HepG2 (cell line): Measurements from ENCODE around the gene SUSD4. TPM values are rescaled to one million over a fixed set of nuclear protein-coding genes. Genes with fewer than 3 reads are reported as not detected.

Source experiments
- ATAC-seq: fragments of 200-7000 bp; cut with Tn5 transposase; 3 replicates; pipeline ENCODE4 v1.9.1; 2020; ENCODE audit warnings: mild to moderate bottlenecking, moderate library complexity
- BruUV-seq: library from RNA; stranded (reverse); fragments of 400-500 nt; replicated peaks from 2 replicates; lab custom pipeline; 2021; lab: Mats Ljungman, UMichigan
- CTCF ChIA-PET: fragments of 300-600 bp; formaldehyde crosslinking; extraction: SDS; loops from one replicate; lab custom pipeline; 2021; ENCODE audit warnings: low total read pairs, inconsistent platforms, low intra/inter-chr PET ratio; lab: Yijun Ruan, JAX
- POLR2A ChIA-PET: fragments of 350-600 bp; sonication (Branson Sonifier 250); formaldehyde crosslinking; loops from one replicate; lab custom pipeline; 2020; ENCODE audit warnings: antibody characterized with exemption, inconsistent platforms; lab: Yijun Ruan, JAX
- DNase-seq: peaks from one replicate; pipeline ENCODE4 v3.0.0-alpha.2; 2015; ENCODE audit warnings: low spot score
- FAIRE-seq: peaks from 3 replicates; lab custom pipeline; 2011; peaks lifted over from hg19 to GRCh38; lab: Jason Lieb, UNC
- H2AFZ ChIP-seq: one replicate; pipeline ENCODE4 v1.6.1; 2011; ENCODE audit warnings: low read length, inconsistent platforms
- H3K27ac ChIP-seq: fragments of 300-600 bp; 3 replicates; pipeline ENCODE4 v1.8.0; 2011; ENCODE audit warnings: mixed run types, mild to moderate bottlenecking, mixed read lengths, low read length, inconsistent platforms; ENCODE audit not compliant: insufficient read depth; ENCODE audit errors: extremely low read length
- H3K27me3 ChIP-seq, 2 experiments: fragments of 200-600 bp in 1 of 2; 2 replicates in 1 of 2; 3 replicates in 1 of 2; pipeline versions ENCODE4 v1.6.0 to v1.8.0; 2011; ENCODE audit warnings: low read length in 2 of 2, mild to moderate bottlenecking in 2 of 2, moderate library complexity in 2 of 2, inconsistent platforms in 1 of 2; ENCODE audit not compliant: insufficient read depth in 2 of 2, control insufficient read depth in 1 of 2
- H3K36me3 ChIP-seq, 2 experiments: fragments of 200-600 bp in 1 of 2; replicated peaks in 1 of 2; 2 replicates in 1 of 2; 3 replicates in 1 of 2; pipeline versions ENCODE4 v1.5.1 to v1.8.0; 2011; ENCODE audit warnings: low read length in 2 of 2, inconsistent platforms in 1 of 2; ENCODE audit not compliant: insufficient read depth in 2 of 2, control insufficient read depth in 1 of 2
- H3K4me1 ChIP-seq: 2 replicates; pipeline ENCODE4 v1.5.1; 2012; ENCODE audit warnings: low read length, inconsistent platforms; ENCODE audit not compliant: insufficient read depth
- H3K4me2 ChIP-seq: 2 replicates; pipeline ENCODE4 v1.6.0; 2011; ENCODE audit warnings: low read depth, low read length, inconsistent platforms
- H3K4me3 ChIP-seq, 3 experiments: fragments of 200-600 bp in 1 of 3; sonication (generic), shearing (Covaris generic) in 1 of 3; replicated peaks in 1 of 3; 2 replicates each; pipeline ENCODE4 v1.5.1; 2011 to 2016; ENCODE audit warnings: low read length in 3 of 3, inconsistent platforms in 2 of 3, low read depth in 2 of 3, mild to moderate bottlenecking in 2 of 3, control low read depth in 1 of 3, mixed read lengths in 1 of 3; ENCODE audit not compliant: insufficient read depth in 1 of 3
- H3K79me2 ChIP-seq: one replicate; pipeline ENCODE4 v1.6.1; 2011; ENCODE audit warnings: low read length, inconsistent platforms; ENCODE audit not compliant: insufficient read depth
- H3K9ac ChIP-seq: 2 replicates; pipeline ENCODE4 v1.6.0; 2011; ENCODE audit warnings: mild to moderate bottlenecking, low read depth, low read length, inconsistent platforms; ENCODE audit not compliant: insufficient read depth
- H3K9me3 ChIP-seq: 2 replicates; pipeline ENCODE4 v1.5.1; 2012; ENCODE audit warnings: mild to moderate bottlenecking, low read length
- H4K20me1 ChIP-seq: 2 replicates; pipeline ENCODE4 v1.6.0; 2011; ENCODE audit warnings: inconsistent platforms, mild to moderate bottlenecking, low read length, moderate library complexity; ENCODE audit not compliant: insufficient read depth
- ATF4 ChIP-seq, 2 experiments: fragments of 450-650 bp in 1 of 2; sonication (generic) in 1 of 2; formaldehyde crosslinking; IDR thresholded peaks; 2 replicates each; pipeline versions ENCODE4 v1.5.0 to v1.8.0; 2020 to 2022; ENCODE audit warnings: mild to moderate bottlenecking in 1 of 2, missing genetic modification reagents in 1 of 2
- ATM ChIP-seq: fragments of 450-650 bp; IDR thresholded peaks from 2 replicates; pipeline ENCODE4 v1.7.1; 2017; ENCODE audit warnings: mild to moderate bottlenecking, borderline replicate concordance
- CENPBD1 ChIP-seq: sonication (generic); formaldehyde crosslinking; IDR thresholded peaks from 2 replicates; pipeline ENCODE4 v1.8.0; 2022; ENCODE audit warnings: missing genetic modification reagents, low read depth, mild to moderate bottlenecking, borderline replicate concordance
- JUN ChIP-seq: sonication (generic); formaldehyde crosslinking; IDR thresholded peaks from 2 replicates; pipeline ENCODE4 v1.4.0; 2020; ENCODE audit warnings: mild to moderate bottlenecking, missing genetic modification reagents
- NFIB ChIP-seq: sonication (generic); formaldehyde crosslinking; IDR thresholded peaks from 2 replicates; pipeline ENCODE4 v1.9.0; 2021; ENCODE audit warnings: missing genetic modification reagents, mild to moderate bottlenecking, borderline replicate concordance
- SIX4 ChIP-seq: sonication (generic); formaldehyde crosslinking; IDR thresholded peaks from 2 replicates; pipeline ENCODE4 v1.4.0; 2020; ENCODE audit warnings: missing genetic modification reagents
- SMYD3 ChIP-seq: sonication (generic); formaldehyde crosslinking; IDR thresholded peaks from 2 replicates; pipeline ENCODE4 v1.8.1; 2023; ENCODE audit warnings: mild to moderate bottlenecking, missing genetic modification reagents
- YEATS2 ChIP-seq: sonication (generic); formaldehyde crosslinking; IDR thresholded peaks from 2 replicates; pipeline ENCODE4 v1.4.0; 2020; ENCODE audit warnings: missing genetic modification reagents, borderline replicate concordance
- YY1 ChIP-seq: IDR thresholded peaks from 2 replicates; pipeline ENCODE4 v1.6.1; 2011; ENCODE audit warnings: low read length, low read depth, moderate library complexity, mild to moderate bottlenecking; ENCODE audit not compliant: insufficient read depth, insufficient replicate concordance
- ZNF282 ChIP-seq: fragments of 450-650 bp; IDR thresholded peaks from 2 replicates; pipeline ENCODE4 v1.6.1; 2018; ENCODE audit not compliant: partially characterized antibody
- ZNF574 ChIP-seq: sonication (generic); formaldehyde crosslinking; IDR thresholded peaks from 2 replicates; pipeline ENCODE4 v1.4.0; 2020; ENCODE audit warnings: missing genetic modification reagents
- ZNF674 ChIP-seq: sonication (generic); formaldehyde crosslinking; IDR thresholded peaks from 2 replicates; pipeline ENCODE4 v1.5.0; 2020; ENCODE audit warnings: low read depth, mild to moderate bottlenecking, missing genetic modification reagents
- ZNF687 ChIP-seq: sonication (generic); formaldehyde crosslinking; IDR thresholded peaks from 2 replicates; pipeline ENCODE4 v1.5.1; 2020; ENCODE audit warnings: mild to moderate bottlenecking, missing genetic modification reagents, moderate library complexity
- WGBS: methylation state at CpG from one replicate; pipeline ENCODE4 v1.1.6; 2017; ENCODE audit warnings: low lambda C conversion rate; 5-methylcytosine and 5-hydroxymethylcytosine counted together
- in situ Hi-C: cut with HindIII; loops from 2 replicates; pipeline ENCODE4 v1.10.0; 2017; ENCODE audit warnings: low pct_unique_long_range_greater_than_20kb; ENCODE audit not compliant: extremely low pct_ligation_motif_present
- intact Hi-C: fragments of 100-400 bp; cut with micrococcal nuclease; formaldehyde crosslinking; loops from one replicate; pipeline ENCODE4 v1.10.0; 2022; ENCODE audit not compliant: unreplicated experiment
- polyA plus RNA-seq, 8 experiments: library from polyadenylated mRNA; depleted of rRNA in 3 of 8; stranded (reverse) in 7 of 8; unstranded in 1 of 8; fragments of >200 nt; fragmentation: Illumina TruSeq in 4 of 8; extraction: Trizol in 4 of 8; gene quantifications; 2 replicates each; pipeline versions ENCODE4 v1.2.1 to v1.2.3, GENCODE V29; 2011 to 2016; ENCODE audit warnings: low read depth in 4 of 8, missing spikeins in 1 of 8, mixed read lengths in 1 of 8; ENCODE audit not compliant: insufficient read depth in 1 of 8
- total RNA-seq, 5 experiments: library from RNA; depleted of rRNA; stranded (reverse); fragments of >200 nt; fragmentation: Illumina TruSeq; extraction: Trizol; gene quantifications; 2 replicates each; pipeline ENCODE4 v1.2.3, GENCODE V29; 2016; ENCODE audit warnings: low read depth in 1 of 5

The SUSD4 gene
- total and polyA plus RNA-seq, 2 of the 13 experiments (the other 11 are each of a cell fraction or from before 2014, with no cell fraction given) = not detected

GRCh38 chr1:223337174-223337869 is 26.7 kb downstream of the SUSD4 start:
- Histone ChIP-seq H3K4me2 (no peak overlapping the region), H4K20me1 (no peaks in the 10 kb centered on the region), H3K27me3 (peaks cover 0 to 12% of the 10 kb centered on the region in 2 experiments; a peak in 3 of 5 replicates), H3K79me2 (no peaks in the 10 kb centered on the region), H3K9ac (no peak overlapping the region), H3K4me1 (no peaks in the 10 kb centered on the region), H3K4me3 (no peak overlapping the region), H3K9me3 (no peaks in the 10 kb centered on the region), H2AFZ (no peak overlapping the region), H3K36me3 (no peaks in the 10 kb centered on the region), H3K27ac (no peak overlapping the region)
- in situ Hi-C loops = no loop called here
- TF ChIP-seq YY1 (no peak), ZNF574 (CRISPR knock-in tag) (no peak), ZNF674 (CRISPR knock-in tag) (no peak), YEATS2 (CRISPR knock-in tag) (no peak), SIX4 (no peak), ATF4 (CRISPR knock-in tag; IDR thresholded peaks at IDR 0.05) (no peak), ZNF687 (CRISPR knock-in tag) (no peak), CENPBD1 (CRISPR knock-in tag) (no peak), ATM (no peak), NFIB (CRISPR knock-in tag) (no peak), JUN (no peak), ZNF282 (no peak), SMYD3 (no peak)
- ATAC-seq (no peak), DNase-seq (no peak), FAIRE-seq (no peak)
- CTCF ChIA-PET = no interaction called here
- 9% methylated on average over 6 of the region's 6 CpGs for WGBS
- no TSS peak for BruUV-seq
- POLR2A ChIA-PET = no interaction called here
- intact Hi-C loops = no loop called here
